ENCODE data around the gene ADGRL3. TPM values are rescaled to one million over a fixed set of nuclear protein-coding genes. Genes with fewer than 3 reads are reported as not detected.

ADGRL3 gene
- polyA plus RNA-seq, 1 experiment = 0.35 TPM

DNA sequence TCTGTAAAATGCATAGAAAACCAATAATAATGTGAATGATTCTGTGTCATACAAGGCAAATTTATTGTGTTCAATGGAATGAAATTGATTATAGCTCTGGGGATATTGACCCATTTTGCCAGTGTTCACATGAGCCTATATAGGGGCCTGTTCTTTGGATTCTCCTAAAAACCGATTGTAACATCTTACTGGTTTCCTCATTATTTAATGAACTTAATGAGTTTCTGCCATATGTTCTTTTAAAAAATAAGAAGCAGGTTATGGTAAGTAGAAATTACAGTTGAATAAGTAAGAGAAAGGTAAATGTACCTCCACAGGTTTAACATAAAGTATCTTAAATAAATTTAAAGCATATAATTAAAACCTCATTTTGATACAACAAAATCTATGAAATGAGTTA is 24.6 kb upstream of the ADGRL3 start:
- ChIA-PET POLR2A (no interaction called here), CTCF (no interaction called here)
- H3K4me3 ChIP-seq (ENCODE audit: low read depth, low read length) = no peak overlapping the region

GRCh38 chr4:61177367-61177766 is 22.8 kb upstream of the ADGRL3 start:
- no peaks in the 10 kb centered on the region for H3K9me3 ChIP-seq (ENCODE audit: control insufficient read depth, insufficient read depth, low read length)
- no peak overlapping the region for H3K27ac ChIP-seq (ENCODE audit: low read depth, low read length)
- no peaks in the 10 kb centered on the region for H3K27me3 ChIP-seq (ENCODE audit: control insufficient read depth, insufficient read depth, low read length)
- CTCF ChIA-PET = no interaction called here
- TF ChIP-seq, protein P1, sequence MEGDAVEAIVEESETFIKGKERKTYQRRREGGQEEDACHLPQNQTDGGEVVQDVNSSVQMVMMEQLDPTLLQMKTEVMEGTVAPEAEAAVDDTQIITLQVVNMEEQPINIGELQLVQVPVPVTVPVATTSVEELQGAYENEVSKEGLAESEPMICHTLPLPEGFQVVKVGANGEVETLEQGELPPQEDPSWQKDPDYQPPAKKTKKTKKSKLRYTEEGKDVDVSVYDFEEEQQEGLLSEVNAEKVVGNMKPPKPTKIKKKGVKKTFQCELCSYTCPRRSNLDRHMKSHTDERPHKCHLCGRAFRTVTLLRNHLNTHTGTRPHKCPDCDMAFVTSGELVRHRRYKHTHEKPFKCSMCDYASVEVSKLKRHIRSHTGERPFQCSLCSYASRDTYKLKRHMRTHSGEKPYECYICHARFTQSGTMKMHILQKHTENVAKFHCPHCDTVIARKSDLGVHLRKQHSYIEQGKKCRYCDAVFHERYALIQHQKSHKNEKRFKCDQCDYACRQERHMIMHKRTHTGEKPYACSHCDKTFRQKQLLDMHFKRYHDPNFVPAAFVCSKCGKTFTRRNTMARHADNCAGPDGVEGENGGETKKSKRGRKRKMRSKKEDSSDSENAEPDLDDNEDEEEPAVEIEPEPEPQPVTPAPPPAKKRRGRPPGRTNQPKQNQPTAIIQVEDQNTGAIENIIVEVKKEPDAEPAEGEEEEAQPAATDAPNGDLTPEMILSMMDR (IDR thresholded peaks at IDR 0.05; ENCODE audit: low read depth, low read length) = no peak
- no peak for DNase-seq (ENCODE audit: low read depth, low spot score)
- POLR2A ChIA-PET = no interaction called here
- no peak overlapping the region for H3K4me3 ChIP-seq (ENCODE audit: low read depth, low read length)

More for the DNA sequence above, 24.6 kb upstream of the ADGRL3 start:
- TF ChIP-seq, protein P1 (IDR thresholded peaks at IDR 0.05; ENCODE audit: low read depth, low read length) = no peak
- no peak overlapping the region for H3K27ac ChIP-seq (ENCODE audit: low read depth, low read length)
- no peaks in the 10 kb centered on the region for H3K27me3 ChIP-seq (ENCODE audit: control insufficient read depth, insufficient read depth, low read length)
- no peaks in the 10 kb centered on the region for H3K9me3 ChIP-seq (ENCODE audit: control insufficient read depth, insufficient read depth, low read length)
- DNase-seq (ENCODE audit: low read depth, low spot score) = no peak

DNA sequence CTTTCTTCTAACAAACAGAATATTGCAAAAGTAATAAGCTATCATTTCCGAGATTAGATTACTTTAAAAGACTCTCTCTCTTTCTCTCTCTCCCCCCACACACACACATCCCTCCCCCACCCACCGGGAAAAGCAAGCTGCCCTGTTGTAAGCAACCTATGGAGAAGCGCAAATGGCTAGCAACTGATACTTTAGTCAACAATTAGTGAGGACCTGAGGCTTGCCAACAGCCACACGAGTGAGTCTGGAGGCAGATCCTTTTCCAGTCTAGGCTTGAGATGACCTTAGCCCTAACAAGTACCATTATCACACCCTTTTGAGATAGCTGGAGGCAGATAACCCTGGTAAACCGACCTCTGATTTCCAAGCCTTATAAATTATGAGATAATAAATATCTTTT is 19.7 kb upstream of the ADGRL3 start:
- POLR2A ChIA-PET = no interaction called here
- H3K9me3 ChIP-seq (ENCODE audit: control insufficient read depth, insufficient read depth, low read length) = no peaks in the 10 kb centered on the region

DNA sequence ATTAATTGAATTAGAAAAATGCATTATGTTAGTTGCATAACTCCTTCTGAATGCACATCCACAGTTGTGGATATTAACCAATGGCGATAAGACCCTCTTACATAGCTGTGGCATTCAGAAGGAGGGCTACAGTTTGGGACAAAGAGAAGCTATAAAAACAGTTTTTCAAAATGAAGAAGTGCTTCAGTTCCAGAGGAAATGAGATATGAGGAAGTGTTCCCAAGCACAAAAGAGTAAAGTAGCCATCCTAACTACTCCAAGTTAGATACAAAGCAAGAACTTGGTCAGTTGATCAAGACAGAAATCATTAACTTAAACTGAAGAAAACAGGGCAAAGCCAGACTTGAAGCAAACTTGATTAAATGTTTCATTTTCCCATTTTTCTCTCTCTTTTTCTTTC is 17.2 kb upstream of the ADGRL3 start:
- CTCF ChIA-PET = no interaction called here

More for the DNA sequence above, 19.7 kb upstream of the ADGRL3 start:
- CTCF ChIA-PET = no interaction called here
- H3K4me3 ChIP-seq (ENCODE audit: low read depth, low read length) = no peak overlapping the region
- no peaks in the 10 kb centered on the region for H3K27me3 ChIP-seq (ENCODE audit: control insufficient read depth, insufficient read depth, low read length)
- TF ChIP-seq, protein P1 (IDR thresholded peaks at IDR 0.05; ENCODE audit: low read depth, low read length) = no peak
- DNase-seq (ENCODE audit: low read depth, low spot score) = no peak
- H3K27ac ChIP-seq (ENCODE audit: low read depth, low read length) = no peak overlapping the region

GRCh38 chr4:61185288-61185687 is 14.8 kb upstream of the ADGRL3 start:
- no peaks in the 10 kb centered on the region for H3K27me3 ChIP-seq (ENCODE audit: control insufficient read depth, insufficient read depth, low read length)
- no peak overlapping the region for H3K4me3 ChIP-seq (ENCODE audit: low read depth, low read length)
- DNase-seq (ENCODE audit: low read depth, low spot score) = no peak
- H3K9me3 ChIP-seq (ENCODE audit: control insufficient read depth, insufficient read depth, low read length) = no peaks in the 10 kb centered on the region
- ChIA-PET CTCF (no interaction called here), POLR2A (no interaction called here)
- H3K27ac ChIP-seq (ENCODE audit: low read depth, low read length) = no peak overlapping the region
- TF ChIP-seq, protein P1 (IDR thresholded peaks at IDR 0.05; ENCODE audit: low read depth, low read length) = no peak

More for the DNA sequence above, 17.2 kb upstream of the ADGRL3 start:
- Histone ChIP-seq H3K4me3 (ENCODE audit: low read depth, low read length) (no peak overlapping the region), H3K27me3 (ENCODE audit: control insufficient read depth, insufficient read depth, low read length) (no peaks in the 10 kb centered on the region), H3K9me3 (ENCODE audit: control insufficient read depth, insufficient read depth, low read length) (no peaks in the 10 kb centered on the region), H3K27ac (ENCODE audit: low read depth, low read length) (no peak overlapping the region)
- no peak for DNase-seq (ENCODE audit: low read depth, low spot score)
- TF ChIP-seq, protein P1 (IDR thresholded peaks at IDR 0.05; ENCODE audit: low read depth, low read length) = no peak
- POLR2A ChIA-PET = no interaction called here
